B cell (primary cell): ENCODE measurements around the gene RPUSD3.

ENCODE experiments used
- CTCF ChIP-seq: fragments of 200-600 bp; IDR thresholded peaks from one replicate; pipeline ENCODE4 v1.8.0; 2022; ENCODE audit warnings: antibody characterized with exemption, mild to moderate bottlenecking
- EZH2 ChIP-seq: IDR thresholded peaks from 2 replicates; pipeline ENCODE4 v1.6.1; 2012; ENCODE audit warnings: borderline replicate concordance, low read depth, mild to moderate bottlenecking, moderate library complexity, low read length; ENCODE audit not compliant: insufficient read depth, poor library complexity, severe bottlenecking

- TF ChIP-seq CTCF: no peak
- TF ChIP-seq EZH2: no peak
These were observed 38.8 kb downstream of the RPUSD3 start for GRCh38 chr3:9804996-9805395.
